ENCODE results near the gene HPCAL1.

Gene HPCAL1

DNA sequence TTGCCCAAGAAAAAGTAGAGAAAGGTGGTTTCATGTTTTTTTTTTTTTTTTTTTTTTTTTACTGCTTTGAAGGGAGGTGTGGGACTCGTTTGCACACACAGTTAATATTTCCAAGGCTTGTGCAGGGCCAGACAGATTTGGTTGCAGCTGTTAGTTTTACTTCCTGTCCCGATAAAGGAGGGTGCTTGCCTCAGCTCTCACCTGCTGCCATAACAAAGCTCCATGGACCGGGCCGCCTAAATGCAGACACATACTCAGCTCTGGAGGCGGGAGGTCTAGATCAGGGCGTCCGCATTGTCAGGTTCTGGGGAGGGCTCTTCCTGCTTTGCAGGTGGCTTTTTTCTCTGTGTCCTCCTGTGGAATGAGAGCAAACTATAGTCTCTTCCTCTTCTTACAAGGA is 75.5 kb downstream of the HPCAL1 start:
- no peak overlapping the region for H3K27ac ChIP-seq

DNA sequence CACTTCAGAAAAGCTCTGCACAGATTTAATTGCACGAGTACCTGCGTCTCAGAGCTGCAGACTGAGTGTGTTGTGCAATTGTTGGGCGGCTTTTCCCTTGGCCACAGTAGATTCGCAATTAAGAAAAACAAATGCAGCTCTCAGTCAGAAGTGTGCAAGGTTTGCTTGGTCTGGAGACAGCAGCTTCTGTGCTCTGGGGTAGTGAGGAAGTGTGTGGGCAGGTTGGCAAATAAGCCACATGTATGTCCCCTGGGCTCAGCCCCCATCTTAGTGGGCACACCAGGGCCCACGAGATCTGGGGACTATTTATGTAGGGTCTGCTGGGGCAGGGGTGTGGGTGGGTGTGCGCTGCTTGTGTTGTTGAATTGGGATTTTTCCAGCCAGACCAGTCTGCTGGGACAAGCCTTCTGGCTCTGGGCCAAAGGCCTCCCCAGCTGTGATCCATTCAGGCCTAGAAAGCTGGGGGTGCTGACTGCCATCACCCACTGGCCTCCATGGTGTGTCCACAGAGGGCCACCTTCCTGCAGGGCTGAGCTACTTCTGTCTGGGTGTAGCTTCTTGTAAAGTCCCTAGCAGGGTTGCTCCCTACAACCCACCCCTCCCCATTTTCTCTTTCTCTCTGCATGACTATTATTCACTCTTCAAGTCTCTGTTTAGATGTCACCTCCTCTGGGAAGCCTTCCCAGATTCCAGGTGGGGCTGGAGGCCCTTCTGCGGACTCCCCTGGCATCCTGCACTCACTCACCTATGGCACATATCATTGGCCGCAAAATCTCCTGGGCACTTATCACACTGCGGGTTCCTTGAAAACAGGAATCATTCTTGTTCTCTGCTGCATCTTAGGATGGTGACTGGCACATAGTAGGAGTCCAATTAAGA is 77.6 kb downstream of the HPCAL1 start:
- H3K27ac ChIP-seq = no peak overlapping the region
- TF ChIP-seq, protein P1, sequence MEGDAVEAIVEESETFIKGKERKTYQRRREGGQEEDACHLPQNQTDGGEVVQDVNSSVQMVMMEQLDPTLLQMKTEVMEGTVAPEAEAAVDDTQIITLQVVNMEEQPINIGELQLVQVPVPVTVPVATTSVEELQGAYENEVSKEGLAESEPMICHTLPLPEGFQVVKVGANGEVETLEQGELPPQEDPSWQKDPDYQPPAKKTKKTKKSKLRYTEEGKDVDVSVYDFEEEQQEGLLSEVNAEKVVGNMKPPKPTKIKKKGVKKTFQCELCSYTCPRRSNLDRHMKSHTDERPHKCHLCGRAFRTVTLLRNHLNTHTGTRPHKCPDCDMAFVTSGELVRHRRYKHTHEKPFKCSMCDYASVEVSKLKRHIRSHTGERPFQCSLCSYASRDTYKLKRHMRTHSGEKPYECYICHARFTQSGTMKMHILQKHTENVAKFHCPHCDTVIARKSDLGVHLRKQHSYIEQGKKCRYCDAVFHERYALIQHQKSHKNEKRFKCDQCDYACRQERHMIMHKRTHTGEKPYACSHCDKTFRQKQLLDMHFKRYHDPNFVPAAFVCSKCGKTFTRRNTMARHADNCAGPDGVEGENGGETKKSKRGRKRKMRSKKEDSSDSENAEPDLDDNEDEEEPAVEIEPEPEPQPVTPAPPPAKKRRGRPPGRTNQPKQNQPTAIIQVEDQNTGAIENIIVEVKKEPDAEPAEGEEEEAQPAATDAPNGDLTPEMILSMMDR (conservative IDR thresholded peaks at IDR 0.05) = no peak

More for the DNA sequence above, 75.5 kb downstream of the HPCAL1 start:
- TF ChIP-seq, protein P1 (conservative IDR thresholded peaks at IDR 0.05) = no peak

DNA sequence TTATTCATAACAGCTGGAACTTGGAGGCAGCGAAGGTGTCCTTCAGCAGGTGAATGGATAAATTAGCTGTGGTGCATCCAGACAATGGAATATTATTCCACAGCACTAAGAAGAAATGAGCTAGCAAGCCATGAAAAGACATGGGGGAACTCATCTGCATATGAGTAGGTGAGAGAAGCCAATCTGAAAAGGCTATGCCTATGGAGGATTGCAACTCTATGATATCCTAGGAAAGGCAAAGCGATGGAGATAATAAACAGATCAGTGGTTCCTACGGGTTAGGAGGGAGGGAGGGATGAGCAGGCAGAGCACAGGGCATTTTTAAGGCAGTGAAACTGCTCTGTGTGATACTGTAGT is 79.3 kb downstream of the HPCAL1 start:
- TF ChIP-seq, protein P1 (conservative IDR thresholded peaks at IDR 0.05) = no peak
- H3K27ac ChIP-seq = peak overlapping the region; percentile 39

DNA sequence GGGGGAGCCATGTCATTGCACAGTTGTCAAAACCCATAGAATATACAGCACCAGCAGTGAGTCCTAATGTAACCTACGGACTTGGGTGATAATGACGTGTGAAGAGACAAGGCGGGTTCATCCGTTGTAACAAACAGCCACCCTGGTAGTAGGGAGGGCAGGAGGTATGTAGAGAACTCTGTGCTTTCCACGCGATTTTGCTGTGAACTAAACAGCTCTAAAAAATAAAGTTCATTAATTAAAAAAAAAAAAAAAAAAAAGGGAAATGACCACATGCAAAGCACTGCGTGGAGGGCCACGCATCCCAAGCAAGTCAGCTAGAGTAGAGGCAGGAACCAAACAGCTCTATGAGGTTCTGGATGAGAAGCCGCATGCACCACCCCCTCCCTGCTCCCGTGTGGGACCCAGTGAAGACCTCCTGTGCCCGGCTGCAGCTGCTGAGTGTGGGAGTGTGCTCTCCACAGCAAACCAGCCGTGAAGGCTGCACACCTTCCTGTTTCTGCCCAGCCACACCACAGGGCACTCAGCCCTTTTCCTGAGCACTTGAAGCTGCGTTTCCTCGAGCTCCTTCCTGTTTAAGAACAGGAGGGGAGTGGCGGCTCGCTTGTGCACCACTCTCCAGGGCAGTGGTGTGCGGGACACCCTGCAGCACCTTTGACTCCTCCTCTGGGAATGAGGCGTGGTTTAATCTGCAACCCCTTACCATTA is 79.8 kb downstream of the HPCAL1 start:
- TF ChIP-seq, protein P1 (conservative IDR thresholded peaks at IDR 0.05) = no peak
- peak overlapping the region; percentile 39; the same call in 1 of the 2 replicates for H3K27ac ChIP-seq

DNA sequence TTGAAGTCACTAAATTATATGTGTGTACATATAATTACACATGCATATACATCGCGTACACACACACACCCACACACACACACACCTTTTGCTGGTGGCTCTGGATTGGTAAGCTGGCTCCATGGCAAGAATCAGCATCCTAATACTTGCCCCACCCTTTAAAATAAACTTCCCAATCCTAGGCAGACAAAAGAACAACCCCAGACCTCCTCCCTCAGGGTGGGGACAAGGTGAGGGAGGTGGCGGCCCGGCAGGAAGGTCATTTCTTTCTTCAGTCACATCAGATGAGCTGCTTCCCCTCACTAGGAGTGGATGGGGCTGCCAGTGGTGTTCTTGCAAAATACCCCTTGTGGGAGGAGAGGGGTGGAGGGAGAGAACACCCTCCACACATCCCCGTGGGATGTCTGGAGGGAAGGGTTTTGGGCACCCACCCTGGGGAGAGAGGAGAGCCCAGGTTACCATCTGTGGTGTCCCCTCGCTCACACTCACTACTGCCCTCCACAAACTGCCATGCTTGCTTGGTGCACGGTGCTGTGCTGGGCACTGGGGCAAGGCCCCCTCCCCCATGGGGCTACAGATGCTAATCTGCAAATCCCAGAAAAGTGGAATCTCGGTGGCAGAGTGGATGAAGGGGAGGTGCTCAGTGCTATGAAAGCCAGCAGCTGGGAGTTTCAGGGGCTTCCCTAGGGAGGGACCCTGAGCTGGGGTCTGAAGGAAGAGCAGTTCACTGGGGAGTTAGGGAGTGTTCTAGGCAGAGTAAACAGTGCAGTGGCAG is 81.4 kb downstream of the HPCAL1 start:
- TF ChIP-seq, protein P1 (conservative IDR thresholded peaks at IDR 0.05) = no peak
- H3K27ac ChIP-seq = no peak overlapping the region

DNA sequence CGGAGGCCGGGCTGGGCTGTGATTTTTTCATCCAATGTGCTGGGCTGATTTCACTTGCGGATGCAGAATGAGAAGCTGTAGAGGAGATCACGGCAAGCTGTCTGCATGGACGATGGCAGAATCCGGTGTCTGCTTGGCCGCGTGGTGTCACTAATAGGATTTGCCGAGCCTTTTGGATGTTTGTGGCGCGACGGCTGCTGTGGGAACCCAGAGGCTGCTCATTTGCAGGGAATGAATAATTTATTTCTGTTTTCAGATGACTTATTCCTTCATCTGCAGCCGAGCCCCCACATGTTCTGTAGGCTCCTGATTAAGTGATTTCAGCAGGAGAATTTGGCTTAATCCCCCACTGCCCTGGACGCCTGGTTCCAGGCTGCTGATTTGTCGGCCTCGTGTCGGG is 82.8 kb downstream of the HPCAL1 start:
- TF ChIP-seq, protein P1 (conservative IDR thresholded peaks at IDR 0.05) = no peak
- H3K27ac ChIP-seq = no peak overlapping the region

All from VCaP (cell line).